Measurements from ENCODE around the gene LRRC14B.
"Not testable (repeated sequence)": the region's sequence is repeated elsewhere in the genome, so short reads cannot be mapped to it uniquely, and the experiment has no call there.

Gene LRRC14B

DNA sequence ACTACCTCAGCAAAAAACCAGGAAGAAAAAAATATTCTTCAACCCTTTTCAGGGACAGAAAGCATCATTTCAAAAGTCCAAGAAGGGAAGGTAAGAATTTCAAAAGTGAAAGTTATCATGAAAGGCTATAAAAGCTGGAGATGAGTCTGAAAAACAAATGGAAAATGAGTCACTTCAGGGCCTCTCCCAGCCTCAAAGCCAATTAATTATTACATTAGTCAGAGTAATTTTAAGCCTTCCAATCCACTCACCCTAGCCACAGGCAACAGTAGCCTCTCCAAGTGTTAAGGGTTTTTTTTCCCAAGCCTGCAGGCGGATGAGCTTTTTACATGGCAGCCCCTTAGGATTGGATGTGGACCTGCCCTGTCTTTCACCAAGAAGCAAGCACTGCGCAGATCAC, 24.0 kb downstream of the LRRC14B start:
- not testable (repeated sequence) for DNase-seq

DNA sequence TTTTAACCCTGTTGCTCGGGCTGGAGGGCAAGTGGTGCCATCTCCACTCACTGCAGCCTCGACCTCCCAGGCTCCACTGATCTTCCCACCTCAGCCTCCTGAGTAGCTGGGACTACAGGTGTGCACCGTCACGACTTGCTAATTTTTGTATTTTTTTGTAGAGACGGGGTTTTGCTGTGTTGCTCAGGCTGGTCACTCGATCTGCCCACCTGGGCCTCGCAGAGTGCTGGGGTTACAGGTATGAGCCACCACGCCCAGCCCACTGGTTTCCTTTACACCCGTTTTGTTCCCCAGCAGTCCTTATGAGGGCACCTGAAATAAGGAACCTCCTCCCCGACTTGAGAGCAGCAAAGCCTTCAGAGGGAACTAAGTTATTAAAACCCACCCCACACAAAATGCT, 24.8 kb downstream of the LRRC14B start:
- not testable (repeated sequence) for DNase-seq

DNA sequence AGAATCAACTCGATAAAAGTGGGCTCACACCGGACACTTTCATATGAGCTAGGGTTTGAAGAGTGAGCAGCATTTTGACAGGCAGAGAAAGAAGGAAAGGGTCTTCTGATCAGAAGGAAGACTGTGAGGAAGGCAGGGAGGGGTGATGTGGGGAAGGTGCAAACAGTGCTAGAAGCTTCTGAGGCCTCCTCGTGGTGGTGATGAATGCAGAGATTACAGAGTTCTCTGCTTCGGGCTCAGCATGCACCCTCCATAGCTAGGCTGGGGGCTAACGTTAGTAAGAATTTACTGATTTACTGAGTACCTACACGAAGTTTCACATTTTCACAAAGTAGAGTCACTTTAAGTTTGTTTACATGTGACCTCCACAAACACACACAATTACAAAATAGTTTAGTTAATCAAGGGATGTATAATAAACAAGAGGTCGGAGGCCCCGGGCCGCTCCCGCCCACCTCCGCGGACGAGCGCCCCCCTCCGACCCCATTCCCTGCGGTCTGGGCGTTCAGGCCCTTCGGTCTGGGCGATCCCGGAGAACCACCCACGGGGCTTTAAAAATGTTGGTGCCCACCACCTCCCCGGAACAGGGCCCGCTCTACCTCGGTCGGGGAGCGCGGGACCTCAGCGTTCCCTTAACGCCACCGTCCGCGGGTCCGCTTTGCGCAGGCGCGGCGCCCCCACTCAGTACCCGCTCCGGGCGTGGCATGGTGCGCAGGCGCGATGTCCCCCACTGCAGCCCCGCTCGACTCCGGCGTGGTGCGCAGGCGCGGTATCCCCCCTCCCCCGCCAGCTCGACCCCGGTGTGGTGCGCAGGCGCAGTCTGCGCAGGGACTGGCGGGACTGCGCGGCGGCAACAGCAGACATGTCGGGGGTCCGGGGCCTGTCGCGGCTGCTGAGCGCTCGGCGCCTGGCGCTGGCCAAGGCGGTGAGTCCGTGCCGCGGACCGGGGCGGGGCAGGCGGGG, 26.5 kb downstream of the LRRC14B start, which contains the start of the genes CCDC127 and SDHA:
Gene CCDC127, minus strand, starts transcription at position 660 of the 963 bp plus-strand sequence. CDS start 1,304 bp downstream, outside the sequence.
Gene SDHA, plus strand, starts transcription at position 827 of the 963 bp plus-strand sequence. Its CDS starts 36 bp downstream, at position 863.
- peak; percentile 97 for DNase-seq

DNA sequence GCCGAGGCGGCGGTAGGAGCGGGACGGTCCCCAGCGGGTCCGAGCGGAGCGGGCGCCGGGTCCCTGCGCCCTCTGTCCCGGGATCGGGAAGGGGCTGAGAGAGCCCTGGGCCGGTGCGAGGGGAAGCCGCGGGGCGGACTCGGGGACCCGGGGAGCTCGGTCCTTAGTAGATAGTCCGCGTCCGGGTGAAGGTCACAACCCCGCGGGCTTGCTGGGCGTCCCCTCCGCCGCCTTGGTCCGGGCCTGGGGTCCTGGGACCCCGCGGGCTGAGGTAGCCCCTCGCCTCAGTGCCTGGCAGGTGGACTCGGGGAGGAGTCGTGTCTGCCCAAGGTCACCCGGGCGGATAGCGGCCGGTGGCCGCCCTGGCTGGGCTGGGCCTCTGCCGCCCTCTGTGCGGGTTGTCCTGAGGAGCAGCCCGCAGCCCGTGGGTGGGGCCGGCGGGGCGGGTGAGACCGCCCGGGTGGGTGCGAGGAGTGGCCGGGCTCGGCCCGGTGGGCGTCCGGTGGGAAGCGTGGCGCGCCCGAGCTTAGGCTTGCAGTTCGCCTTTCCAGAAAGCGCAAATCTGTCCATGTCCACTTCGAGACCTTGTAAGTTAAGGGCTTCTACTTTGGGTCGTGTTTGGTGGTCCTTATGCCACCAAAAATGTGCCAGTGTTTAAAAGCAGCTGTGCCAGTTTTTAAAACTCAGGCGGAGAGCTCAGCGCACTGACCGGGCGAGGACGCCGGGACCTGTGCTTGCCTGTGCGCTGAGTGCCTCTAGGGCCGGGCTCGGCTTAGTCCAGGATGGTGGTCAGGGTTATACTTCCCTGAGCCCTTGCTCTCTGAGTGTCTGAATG, 27.4 kb downstream of the LRRC14B start:
- DNase-seq: peak; percentile 11

DNA sequence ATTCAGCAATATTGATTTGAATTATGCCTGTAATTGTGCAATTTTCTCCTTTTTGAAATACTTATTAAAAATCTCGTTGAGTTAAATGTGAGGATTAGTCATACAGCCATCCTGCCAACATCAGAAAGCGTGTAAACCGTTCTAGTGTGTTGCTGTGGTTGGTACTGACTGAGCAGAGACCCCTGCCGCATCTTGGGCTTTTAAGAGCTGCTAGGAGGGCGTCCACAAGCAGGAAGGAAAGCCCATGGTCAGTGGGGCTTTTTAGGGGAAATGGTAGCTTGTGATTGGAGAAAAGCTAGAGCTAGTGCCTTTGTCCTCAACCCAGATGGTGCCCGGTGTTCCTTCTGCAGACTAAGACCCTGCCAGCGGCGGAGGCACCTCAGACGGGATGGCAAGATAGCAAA, 28.2 kb downstream of the LRRC14B start:
- no peak for DNase-seq

DNA sequence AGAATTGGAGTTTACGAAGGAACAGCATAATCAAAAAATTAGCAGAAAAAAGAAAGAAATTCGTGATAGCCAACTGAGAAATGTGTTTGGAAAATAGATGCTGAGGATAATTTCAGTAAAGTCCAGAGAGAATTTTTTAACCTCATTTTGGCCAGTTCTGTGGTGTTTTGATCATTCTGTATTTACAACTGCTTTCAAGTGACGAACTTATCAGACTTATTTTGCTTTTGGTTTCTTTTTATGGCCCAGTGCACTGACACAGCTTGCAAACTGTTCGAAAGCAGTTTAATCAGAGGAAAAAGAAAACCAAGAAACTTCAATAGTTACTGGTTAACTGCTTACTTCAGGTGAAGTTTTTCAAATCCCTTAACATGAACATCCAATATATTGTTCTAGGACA, 28.7 kb downstream of the LRRC14B start:
- DNase-seq: no peak

DNA sequence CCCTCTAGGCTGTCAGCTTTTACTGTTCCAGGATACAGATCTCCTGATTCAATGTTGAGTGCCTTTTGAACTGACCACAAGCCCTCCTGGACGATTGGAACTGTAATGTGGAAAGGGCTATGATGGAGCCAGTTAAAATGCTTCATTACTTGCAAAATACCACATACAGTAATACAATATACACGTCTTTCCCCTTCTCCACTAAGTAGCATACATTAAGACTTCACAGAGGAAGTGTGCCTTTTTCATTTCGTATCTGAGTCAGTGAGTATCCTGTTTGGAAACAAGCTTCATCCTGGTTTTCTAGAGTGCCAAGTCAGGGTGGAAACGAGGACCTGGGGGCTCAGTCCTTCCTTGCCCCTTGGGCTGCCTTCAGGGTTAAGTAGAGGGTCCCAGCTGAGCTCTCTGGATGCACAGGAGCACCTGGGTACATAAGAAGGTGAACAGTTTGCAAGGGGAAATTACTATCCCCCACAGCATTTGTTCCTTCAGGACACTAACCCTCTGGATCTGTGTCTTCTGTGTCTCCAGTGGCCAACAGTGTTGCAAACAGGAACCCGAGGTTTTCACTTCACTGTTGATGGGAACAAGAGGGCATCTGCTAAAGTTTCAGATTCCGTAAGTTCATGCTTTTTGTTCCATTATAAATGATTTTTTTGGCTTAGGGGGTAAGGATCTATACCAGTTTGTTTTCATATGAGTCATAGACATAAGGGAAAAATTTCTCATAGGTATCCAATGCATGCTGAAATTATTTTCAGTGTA, 31.8 kb downstream of the LRRC14B start:
- not testable (repeated sequence) for DNase-seq

DNA sequence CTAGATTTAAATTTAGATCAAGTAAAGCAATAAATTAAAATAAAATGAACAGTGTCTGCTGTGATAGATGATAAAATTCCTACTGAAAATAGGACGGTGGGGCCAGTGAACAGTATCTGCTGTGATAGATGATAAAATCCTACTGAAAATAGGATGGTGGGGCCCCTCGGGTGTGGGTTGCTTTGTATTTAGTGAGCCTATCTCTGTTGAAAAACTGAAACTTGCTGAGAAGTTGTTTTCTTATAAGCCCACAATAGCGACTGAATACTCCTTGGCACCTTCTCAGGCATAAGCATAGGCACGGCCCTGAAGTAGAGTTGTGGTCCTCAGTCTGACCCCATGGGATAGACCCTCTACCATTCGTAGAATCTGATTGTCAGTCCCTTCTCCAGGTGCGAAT, 32.5 kb downstream of the LRRC14B start:
- no peak for DNase-seq

DNA sequence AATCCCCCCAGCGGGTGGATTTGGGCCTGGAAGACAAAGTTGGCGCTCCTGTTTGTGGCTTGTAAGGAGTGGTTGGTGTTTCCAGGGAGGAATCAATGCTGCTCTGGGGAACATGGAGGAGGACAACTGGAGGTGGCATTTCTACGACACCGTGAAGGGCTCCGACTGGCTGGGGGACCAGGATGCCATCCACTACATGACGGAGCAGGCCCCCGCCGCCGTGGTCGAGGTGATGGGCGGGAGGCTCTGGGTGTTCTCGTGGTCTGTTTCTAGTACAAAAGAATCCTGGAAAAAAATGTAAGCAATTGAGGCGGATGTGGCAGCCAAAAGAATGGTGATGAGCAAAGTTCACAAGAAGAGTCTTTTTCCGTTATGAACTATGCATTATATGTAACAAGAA, 34.0 kb downstream of the LRRC14B start:
- no peak for DNase-seq

DNA sequence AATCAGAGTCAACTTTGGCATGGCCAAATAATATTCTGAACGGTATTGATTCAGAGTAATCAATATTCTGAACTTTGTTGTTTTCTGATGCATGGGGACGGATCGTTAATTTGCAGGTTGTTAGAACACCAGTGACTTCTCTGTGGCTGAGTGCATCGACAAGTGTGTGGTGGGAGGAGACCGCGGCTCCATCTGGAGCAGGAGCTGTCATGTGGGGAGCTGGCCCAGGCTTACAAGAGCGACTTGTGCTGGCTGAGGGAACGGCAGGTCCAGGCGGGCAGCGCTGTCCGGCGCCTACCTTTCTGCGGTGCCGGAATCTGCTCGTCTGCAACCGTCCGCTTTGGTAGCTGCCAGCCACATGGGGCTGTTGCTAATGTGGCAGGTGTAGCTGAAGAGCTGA, 36.1 kb downstream of the LRRC14B start:
- not testable (repeated sequence) for DNase-seq

DNA sequence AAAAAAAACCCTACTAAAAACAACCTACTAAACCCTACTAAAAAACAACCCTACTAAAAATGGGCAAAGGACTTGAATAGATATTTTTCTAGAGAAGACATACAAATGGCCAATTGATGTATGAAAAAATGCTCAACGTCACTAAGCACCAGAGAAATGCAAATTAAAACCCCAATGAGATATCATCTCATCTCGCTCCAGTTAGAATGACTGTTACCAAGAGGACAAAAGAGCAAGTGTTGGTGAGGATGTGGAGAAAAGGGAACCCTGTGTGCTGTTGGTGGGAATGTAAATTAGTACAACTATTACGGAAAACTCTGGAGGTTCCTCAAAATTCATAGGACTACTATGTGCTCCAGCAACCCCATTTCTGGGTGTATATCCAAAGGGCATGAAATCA, 37.6 kb downstream of the LRRC14B start:
- DNase-seq: no peak

DNA sequence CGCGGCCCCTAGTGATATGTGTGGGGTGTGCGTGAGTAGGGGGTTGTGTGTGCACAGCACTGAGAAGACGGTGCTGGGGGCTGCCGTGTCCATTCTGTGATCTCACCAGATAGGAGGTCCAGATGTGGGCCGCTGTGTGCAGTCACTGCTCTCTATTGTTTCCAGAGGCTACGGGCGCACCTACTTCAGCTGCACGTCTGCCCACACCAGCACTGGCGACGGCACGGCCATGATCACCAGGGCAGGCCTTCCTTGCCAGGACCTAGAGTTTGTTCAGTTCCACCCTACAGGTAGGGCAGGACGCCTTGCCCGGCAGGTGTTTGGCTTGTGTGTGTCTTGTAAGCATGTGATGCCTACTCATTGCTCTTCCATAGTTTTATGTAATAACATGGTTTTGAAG, 39.4 kb downstream of the LRRC14B start:
- no peak for DNase-seq

DNA sequence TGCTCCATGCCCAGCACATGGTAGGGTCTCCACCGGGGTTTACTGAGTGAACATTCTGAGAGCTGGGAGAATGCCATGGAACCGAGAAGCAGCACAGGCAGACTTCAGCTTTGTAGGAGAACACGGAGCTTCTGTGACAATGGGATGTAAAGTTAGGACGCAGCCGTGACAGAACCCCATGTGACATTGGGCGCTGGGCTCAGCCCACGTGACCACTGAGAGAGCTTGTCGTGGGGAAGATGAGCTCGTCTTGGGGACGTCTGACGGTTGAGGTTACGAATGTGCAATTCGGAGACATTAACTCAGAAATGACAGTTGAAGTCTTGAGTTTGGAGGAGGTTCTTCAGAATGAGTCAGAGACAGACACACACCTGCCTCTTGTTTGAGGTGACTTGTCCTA, 40.4 kb downstream of the LRRC14B start:
- DNase-seq: no peak

DNA sequence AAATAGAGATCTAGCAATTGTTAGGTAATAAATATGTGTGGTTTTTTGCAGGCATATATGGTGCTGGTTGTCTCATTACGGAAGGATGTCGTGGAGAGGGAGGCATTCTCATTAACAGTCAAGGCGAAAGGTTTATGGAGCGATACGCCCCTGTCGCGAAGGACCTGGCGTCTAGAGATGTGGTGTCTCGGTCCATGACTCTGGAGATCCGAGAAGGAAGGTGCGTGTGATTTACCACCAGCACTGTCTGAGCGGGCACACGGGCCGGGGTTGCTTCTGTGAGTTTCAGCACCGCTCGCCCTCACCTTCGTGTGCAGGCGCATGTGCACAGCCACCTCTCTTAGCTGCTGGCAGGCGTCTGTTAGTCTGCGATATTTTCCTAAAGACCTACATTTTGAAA, 42.1 kb downstream of the LRRC14B start:
- DNase-seq: not testable (repeated sequence)

DNA sequence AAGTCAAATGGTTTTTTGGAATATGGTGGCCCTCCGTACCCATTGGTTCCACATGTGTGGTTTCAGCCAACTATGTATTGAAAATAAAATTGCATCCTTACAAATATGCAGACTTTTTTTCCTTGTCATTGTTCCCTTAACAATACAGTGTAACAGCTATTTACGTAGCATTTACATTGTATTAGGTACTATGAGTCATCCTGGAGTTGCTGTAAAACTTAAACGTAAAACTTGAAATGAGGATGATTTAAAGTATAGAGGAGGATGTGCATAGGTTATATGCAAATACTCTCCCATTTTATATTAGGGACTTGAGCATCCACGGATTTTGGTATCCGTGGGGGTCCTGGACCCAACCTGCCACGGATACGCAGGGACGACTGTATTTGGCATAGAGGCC, 43.2 kb downstream of the LRRC14B start:
- DNase-seq: no peak

DNA sequence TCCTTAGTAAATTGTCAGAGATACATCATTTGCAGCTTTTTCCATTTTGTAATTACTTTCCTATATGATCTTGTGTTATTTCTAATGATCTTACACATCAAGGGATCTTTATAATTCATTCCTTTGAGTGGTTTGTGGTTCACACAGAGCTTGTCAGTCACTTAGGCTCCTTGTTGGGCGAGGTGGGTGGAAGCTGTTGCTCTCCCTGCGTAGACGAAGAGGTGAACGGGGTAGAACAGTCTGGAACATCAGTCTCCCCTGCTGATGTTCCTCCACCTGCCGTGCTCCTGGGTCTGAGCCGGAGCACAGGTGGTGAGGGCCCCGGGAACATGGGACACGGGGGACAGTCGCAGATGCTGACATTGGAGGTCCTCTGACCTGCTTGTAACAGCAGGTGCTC, 44.2 kb downstream of the LRRC14B start:
- DNase-seq: not testable (repeated sequence)

DNA sequence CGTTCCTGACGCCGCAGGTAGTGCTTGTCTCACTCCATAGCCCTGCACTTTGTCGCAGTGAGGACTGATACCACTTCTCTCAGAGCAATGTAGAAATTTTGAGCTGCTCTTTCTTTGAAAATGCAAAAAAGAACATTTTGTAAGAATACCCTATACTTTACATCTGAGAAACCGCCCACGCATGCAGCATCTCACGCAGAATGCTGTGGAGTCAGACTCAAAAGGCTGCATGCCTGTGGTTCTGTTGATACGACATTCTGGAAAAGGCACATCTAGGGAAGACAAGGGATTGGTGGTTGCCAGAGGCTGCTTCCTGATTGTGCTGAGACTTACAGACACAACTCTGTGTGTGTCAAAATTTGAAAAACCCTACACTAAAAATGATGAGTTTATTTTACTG, 46.6 kb downstream of the LRRC14B start:
- DNase-seq: not testable (repeated sequence)

DNA sequence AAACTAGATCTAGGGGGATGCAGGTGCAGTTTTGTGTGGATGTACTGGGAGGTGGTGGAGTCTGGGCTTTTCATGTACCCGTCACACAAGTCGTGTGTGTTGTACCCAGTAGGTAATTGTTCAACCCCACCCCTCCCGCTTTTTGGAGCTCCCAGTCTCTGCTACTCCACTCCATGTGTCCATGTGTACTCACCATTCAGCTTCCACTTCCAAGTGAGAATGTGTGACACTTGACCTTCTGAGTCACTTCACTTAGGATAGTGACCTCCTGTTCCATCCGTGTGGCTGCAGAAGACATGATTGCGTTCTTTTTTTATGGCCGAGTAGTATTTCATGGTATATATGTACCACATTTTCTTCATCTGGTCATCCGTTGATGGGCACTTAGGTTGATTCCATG, 49.3 kb downstream of the LRRC14B start:
- not testable (repeated sequence) for DNase-seq

DNA sequence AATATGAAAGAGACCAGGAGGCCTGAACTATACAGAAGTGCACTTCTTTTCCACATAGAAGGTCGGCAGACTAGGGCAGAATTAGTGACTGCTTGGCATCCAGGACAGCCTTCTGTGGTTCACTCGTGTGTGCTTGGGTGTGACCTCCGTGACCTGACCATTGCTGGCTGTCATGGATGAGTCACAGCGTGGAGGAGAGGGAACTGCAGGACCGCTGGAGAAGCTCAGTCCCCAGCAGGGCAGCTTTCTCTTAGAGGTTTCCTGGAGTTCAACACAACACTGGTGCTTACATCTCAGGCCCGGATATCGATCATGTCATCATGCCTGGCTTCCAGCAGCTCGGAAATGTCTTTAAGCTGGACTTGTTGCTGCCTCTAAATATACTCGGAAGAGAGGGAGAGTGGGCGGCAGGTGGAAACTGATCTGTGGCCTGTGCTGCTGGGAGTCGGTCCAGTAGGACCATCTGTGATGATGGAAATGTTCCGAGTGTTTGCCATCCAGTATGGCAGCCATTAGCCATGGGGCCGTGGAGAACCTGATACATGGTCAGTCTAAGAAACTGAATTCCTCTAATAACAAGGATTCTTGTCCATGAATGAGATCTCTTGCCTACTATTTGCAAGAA, 49.9 kb downstream of the LRRC14B start:
- not testable (repeated sequence) for DNase-seq

DNA sequence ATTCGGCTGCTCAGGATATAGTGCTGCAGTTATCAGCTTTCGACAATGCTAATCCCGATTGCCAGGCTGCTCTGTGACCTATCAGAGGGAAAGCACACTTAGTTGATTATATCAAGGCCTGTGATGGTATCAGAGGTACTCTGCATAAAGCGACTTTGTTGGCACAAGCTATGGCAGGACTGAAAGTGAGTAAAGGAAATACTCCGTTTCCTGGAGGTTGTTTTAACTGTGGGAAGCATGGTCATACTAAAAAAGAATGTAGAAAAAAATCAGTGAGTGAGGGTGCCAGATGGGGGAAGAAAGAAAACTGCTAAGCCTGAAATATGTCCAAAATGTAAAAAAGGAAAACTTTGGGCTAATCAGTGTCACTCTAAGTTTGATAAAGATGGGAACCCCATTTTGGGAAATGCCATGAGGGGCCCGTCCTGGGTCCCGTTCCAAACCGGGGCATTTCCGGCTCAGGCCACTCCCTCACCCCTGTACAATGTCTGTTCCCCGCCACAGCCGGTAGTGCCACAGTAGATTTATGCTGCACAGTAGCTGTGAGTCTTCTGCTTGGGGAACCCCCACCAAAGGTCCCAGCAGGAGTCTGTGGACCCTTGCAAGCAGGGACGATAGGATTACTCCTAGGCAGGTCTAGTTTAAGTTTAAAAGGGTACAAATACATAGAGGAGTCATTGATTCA, 52.5 kb downstream of the LRRC14B start:
- DNase-seq: peak; percentile 37

DNA sequence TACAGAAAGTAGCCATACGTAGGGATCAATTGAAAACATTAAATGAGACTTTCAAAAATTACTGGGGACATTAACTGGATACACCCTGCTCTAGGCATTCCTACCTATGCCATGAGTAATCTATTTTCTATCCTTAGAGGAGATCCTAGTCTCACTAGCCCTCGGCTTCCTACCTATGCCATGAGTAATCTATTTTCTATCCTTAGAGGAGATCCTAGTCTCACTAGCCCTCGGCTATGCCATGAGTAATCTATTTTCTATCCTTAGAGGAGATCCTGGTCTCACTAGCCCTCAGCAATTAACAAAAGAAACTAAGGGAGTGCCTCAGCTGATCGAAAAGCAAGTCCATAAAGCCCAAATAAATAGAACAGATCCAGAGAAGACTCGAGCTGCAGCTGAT, 54.4 kb downstream of the LRRC14B start:
- DNase-seq: not testable (repeated sequence)

Measured in stimulated activated CD4-positive, alpha-beta T cell treated with anti-CD3 and anti-CD28 coated beads, Interleukin-1b, Interleukin-23, amount 100 ng/mL, for 48 hours (primary cell).